A549 treated with Hydrocortisone at 1 μM for 4 hours (cell line): ENCODE results near the gene RAB39B. TPM values are rescaled to one million over a fixed set of nuclear protein-coding genes. Genes with fewer than 3 reads are reported as not detected.

Source experiments
- total RNA-seq: library from RNA; stranded (reverse); fragments of 200-300 nt; extraction: Qiagen RNA extraction; gene quantifications from 5 replicates; pipeline ENCODE4 v1.2.3, GENCODE V29; 2022

The RAB39B gene, protein sequence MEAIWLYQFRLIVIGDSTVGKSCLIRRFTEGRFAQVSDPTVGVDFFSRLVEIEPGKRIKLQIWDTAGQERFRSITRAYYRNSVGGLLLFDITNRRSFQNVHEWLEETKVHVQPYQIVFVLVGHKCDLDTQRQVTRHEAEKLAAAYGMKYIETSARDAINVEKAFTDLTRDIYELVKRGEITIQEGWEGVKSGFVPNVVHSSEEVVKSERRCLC
- total RNA-seq, result 0.65 to 0.93 TPM (median 0.73 TPM) in 5 replicates

GRCh38 chrX:155263854-155264628 is at the start of gene RAB39B:
RAB39B (minus strand) TSS chrX:155264491; CDS start chrX:155264288, 203 bp downstream.

DNA sequence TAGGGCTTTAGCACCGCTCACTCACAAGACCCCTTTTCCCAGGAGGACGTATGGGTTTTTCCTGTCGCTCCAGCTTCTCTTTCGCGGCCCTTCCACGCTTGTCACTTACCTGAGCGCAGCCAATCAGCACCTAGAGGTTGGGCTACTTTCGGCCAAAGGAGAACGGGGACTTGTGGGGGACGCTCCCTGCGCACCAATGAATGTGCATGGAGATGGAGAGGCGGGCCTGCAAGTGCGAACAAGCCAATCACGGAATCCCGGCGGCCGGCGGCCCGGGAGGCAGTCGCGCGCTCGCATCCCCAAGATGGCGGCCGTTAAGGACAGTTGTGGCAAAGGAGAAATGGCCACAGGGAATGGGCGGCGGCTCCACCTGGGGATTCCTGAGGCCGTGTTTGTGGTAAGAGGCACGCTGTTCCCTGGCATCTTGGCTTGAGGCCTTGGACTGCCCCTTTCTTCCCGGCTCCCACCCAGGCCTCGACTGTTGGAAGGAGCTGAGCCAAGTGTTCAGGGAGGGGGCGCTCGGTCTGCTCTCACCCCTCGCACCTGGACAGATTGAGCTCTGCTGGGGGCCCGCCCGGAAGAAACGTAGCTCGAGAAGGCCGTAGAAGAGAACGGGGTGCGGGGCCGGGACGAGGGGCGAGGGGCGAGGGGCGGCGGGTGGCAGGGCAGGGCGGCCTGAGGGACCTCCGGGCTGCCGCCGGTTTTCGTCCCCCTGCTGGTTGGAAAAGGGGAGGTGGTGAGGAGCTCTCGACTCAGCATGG is 47.9 kb downstream of the RAB39B start, which contains the start of gene VBP1:
TSS of gene VBP1 (plus strand) at position 282 of the 761 bp plus-strand sequence. CDS start at position 305, 23 bp downstream.

Other genes starting within 250 kb of the RAB39B start
- 3.6 to 4.8 TPM (median 4.5 TPM) in 5 replicates for gene F8, start 241.8 kb downstream of the RAB39B start, total RNA-seq
- 94.5 to 121 TPM (median 117 TPM) in 5 replicates for gene FUNDC2, start 237.6 kb downstream of the RAB39B start, total RNA-seq
- 14.1 to 18.3 TPM (median 16.6 TPM) in 5 replicates for gene CMC4, start 193.4 kb downstream of the RAB39B start, total RNA-seq
- 13.0 to 23.3 TPM (median 20.8 TPM) in 5 replicates for gene MTCP1, start 193.4 kb downstream of the RAB39B start, total RNA-seq
- gene BRCC3, start 193.0 kb downstream of the RAB39B start, total RNA-seq, result 23.9 to 31.6 TPM (median 26.7 TPM) in 5 replicates
- 47.0 to 62.0 TPM (median 51.5 TPM) in 5 replicates for gene VBP1, start 48.0 kb downstream of the RAB39B start, total RNA-seq
- 0.03 to 0.20 TPM (median 0.18 TPM) in 5 replicates for gene CLIC2, start 70.1 kb upstream of the RAB39B start, total RNA-seq
- gene F8A2, start 117.6 kb upstream of the RAB39B start, total RNA-seq, result not detected in 5 replicates
- gene F8A3, start 194.1 kb upstream of the RAB39B start, total RNA-seq, result 0.53 to 1.2 TPM (median 0.91 TPM) in 5 replicates